Measurements from ENCODE around the gene BCL11A. TPM values are rescaled to one million over a fixed set of nuclear protein-coding genes. Genes with fewer than 3 reads are reported as not detected.

The BCL11A gene
- total and polyA plus RNA-seq, 8 donors = 1.2 to 27.4 (median 16.3) TPM

DNA sequence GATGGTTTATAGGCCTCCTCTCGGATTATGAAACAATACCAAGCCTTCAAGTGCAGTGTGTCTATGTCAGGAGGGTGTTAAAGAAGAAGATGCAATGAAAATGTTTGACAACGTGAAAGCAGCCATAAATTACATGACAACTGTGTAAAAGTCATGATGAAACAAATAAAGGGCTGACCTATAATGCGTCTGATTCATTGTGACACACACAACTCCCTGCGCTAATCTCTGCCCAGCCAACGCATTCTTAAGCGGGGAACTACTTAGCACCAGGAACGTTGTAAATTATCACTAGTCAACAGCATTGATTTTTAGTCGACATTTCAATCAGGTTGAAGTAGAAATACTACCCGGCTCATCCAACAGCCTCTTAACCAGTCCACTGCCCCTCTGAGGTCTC is 26.8 kb downstream of the BCL11A start:
- H3K4me3 ChIP-seq = no peak overlapping the region
- H3K9me3 ChIP-seq = no peaks in the 10 kb centered on the region
- H3K36me3 ChIP-seq = no peaks in the 10 kb centered on the region
- no peak for TF ChIP-seq POLR2A (IDR thresholded peaks at IDR 0.05)
- TF ChIP-seq, protein P1, sequence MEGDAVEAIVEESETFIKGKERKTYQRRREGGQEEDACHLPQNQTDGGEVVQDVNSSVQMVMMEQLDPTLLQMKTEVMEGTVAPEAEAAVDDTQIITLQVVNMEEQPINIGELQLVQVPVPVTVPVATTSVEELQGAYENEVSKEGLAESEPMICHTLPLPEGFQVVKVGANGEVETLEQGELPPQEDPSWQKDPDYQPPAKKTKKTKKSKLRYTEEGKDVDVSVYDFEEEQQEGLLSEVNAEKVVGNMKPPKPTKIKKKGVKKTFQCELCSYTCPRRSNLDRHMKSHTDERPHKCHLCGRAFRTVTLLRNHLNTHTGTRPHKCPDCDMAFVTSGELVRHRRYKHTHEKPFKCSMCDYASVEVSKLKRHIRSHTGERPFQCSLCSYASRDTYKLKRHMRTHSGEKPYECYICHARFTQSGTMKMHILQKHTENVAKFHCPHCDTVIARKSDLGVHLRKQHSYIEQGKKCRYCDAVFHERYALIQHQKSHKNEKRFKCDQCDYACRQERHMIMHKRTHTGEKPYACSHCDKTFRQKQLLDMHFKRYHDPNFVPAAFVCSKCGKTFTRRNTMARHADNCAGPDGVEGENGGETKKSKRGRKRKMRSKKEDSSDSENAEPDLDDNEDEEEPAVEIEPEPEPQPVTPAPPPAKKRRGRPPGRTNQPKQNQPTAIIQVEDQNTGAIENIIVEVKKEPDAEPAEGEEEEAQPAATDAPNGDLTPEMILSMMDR (IDR thresholded peaks at IDR 0.05) = no peak
- TF ChIP-seq POLR2AphosphoS5 (IDR thresholded peaks at IDR 0.05) = no peak
- no peak for TF ChIP-seq EP300 (IDR thresholded peaks at IDR 0.05)
- WGBS, 5 donors = 69 to 83% (median 82%) methylated on average over 9 of the region's 9 CpGs
- DNase-seq = no peak
- peaks cover 0 to 2% (median 0%) of the 10 kb centered on the region in 3 donors for H3K27me3 ChIP-seq
- no peak overlapping the region for H3K27ac ChIP-seq
- intact Hi-C loops (cut with DNase I; ENCODE audit: low total_unique reads) = no loop called here
- H3K4me1 ChIP-seq = peaks cover 17 to 45% (median 29%) of the 10 kb centered on the region in 4 donors

DNA sequence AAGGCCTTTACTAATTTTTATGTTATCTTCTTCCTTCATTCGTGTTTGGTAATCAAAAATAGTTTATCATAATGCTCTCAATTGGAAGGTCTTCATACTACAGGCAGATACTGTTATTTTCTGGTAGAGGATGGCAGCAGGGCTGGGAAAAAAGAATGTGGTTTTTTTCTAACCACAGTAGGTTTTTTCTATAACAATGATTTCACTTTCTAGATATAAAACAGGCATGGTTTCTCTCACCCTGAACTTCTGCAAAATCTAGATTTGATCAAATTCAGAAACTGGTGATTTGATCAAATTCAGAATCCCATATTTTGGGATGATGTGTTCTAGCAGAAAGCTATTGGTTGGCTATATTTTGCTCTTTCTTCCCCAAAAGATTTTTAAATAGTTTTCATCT is 27.6 kb downstream of the BCL11A start:
- peaks cover 14 to 38% (median 22%) of the 10 kb centered on the region in 4 donors for H3K4me1 ChIP-seq
- 27 to 38% (median 30%) methylated on average over 1 of the region's 1 CpG for WGBS, 5 donors
- no peak for DNase-seq
- no peaks in the 10 kb centered on the region for H3K9me3 ChIP-seq
- H3K36me3 ChIP-seq = no peaks in the 10 kb centered on the region
- H3K27ac ChIP-seq = no peak overlapping the region
- H3K4me3 ChIP-seq = no peak overlapping the region
- intact Hi-C loops (cut with DNase I; ENCODE audit: low total_unique reads) = no loop called here
- TF ChIP-seq EP300 (IDR thresholded peaks at IDR 0.05) (no peak), POLR2AphosphoS5 (IDR thresholded peaks at IDR 0.05) (no peak), POLR2A (IDR thresholded peaks at IDR 0.05) (no peak)
- TF ChIP-seq, protein P1 (IDR thresholded peaks at IDR 0.05) = no peak
- H3K27me3 ChIP-seq = no peaks in the 10 kb centered on the region

DNA sequence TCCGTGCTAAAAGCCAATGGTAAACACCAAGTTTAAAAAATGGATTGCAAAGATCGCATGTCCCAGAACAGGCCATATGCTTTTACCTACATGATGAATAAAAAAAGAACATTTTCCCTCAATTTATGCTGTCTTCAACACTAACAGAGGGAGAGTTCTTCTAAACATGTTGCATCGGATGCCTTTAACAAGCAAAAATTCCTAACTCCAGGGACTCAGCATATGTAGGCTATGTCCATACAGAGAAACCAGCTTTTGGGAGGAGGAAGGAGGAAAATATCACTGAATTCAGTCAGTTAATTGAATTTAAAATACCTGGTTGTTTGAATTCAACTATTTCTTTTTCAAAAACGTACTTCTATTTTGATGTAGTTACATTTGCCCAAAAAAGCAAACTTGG is 28.6 kb downstream of the BCL11A start:
- no peak for DNase-seq
- 86 to 91% (median 89%) methylated on average over 4 of the region's 4 CpGs for WGBS, 5 donors
- no peak overlapping the region for H3K4me3 ChIP-seq
- H3K9me3 ChIP-seq = no peaks in the 10 kb centered on the region
- intact Hi-C loops (cut with DNase I; ENCODE audit: low total_unique reads) = no loop called here
- H3K36me3 ChIP-seq = no peaks in the 10 kb centered on the region
- H3K27ac ChIP-seq = no peak overlapping the region
- H3K27me3 ChIP-seq = no peaks in the 10 kb centered on the region
- no peak for TF ChIP-seq POLR2AphosphoS5 (IDR thresholded peaks at IDR 0.05)
- TF ChIP-seq POLR2A (IDR thresholded peaks at IDR 0.05) = no peak
- TF ChIP-seq, protein P1 (IDR thresholded peaks at IDR 0.05) = no peak
- no peak for TF ChIP-seq EP300 (IDR thresholded peaks at IDR 0.05)
- H3K4me1 ChIP-seq = peaks cover 6 to 27% (median 15%) of the 10 kb centered on the region in 4 donors

DNA sequence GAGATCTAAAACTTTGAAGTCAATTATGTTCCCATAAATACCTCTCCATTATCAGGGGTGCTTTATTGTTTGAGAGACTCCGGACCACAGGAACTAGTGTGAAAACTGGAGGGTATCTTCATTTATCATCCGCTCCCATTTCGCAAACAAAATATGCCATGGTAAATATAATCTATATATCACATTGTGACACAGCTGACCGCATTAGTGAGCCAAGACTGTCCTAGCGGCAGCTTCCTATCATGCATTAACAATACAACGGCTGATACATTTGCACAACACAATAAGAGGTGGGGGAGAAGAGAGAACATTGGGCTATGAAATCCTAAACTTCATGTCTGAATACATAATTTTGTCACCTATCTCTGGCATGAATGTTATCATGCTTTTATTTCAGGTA is 29.5 kb downstream of the BCL11A start:
- 74 to 88% (median 82%) methylated on average over 6 of the region's 6 CpGs for WGBS, 5 donors
- H3K27me3 ChIP-seq = no peaks in the 10 kb centered on the region
- intact Hi-C loops (cut with DNase I; ENCODE audit: low total_unique reads) = no loop called here
- H3K27ac ChIP-seq = no peak overlapping the region
- no peaks in the 10 kb centered on the region for H3K36me3 ChIP-seq
- H3K4me1 ChIP-seq = peaks cover 0 to 20% (median 7%) of the 10 kb centered on the region in 4 donors
- TF ChIP-seq, protein P1 (IDR thresholded peaks at IDR 0.05) = no peak
- no peak for TF ChIP-seq POLR2A (IDR thresholded peaks at IDR 0.05)
- no peak for TF ChIP-seq POLR2AphosphoS5 (IDR thresholded peaks at IDR 0.05)
- no peak for TF ChIP-seq EP300 (IDR thresholded peaks at IDR 0.05)
- H3K9me3 ChIP-seq = no peaks in the 10 kb centered on the region
- no peak for DNase-seq
- H3K4me3 ChIP-seq = no peak overlapping the region
